Stimulated activated CD4-positive, alpha-beta T cell treated with anti-CD3 and anti-CD28 coated beads, Interleukin-12 subunit alpha, Interleukin-12 subunit beta, amount 100 ng/mL, for 48 hours (primary cell): ENCODE measurements around the gene NYNRIN.

Source experiments
- DNase-seq, 3 donors: peaks; one replicate each; pipeline ENCODE4 v3.0.0-alpha.2; 2020; ENCODE audit warnings: low read depth in 2 of 3, low spot score in 1 of 3

The NYNRIN gene

DNA sequence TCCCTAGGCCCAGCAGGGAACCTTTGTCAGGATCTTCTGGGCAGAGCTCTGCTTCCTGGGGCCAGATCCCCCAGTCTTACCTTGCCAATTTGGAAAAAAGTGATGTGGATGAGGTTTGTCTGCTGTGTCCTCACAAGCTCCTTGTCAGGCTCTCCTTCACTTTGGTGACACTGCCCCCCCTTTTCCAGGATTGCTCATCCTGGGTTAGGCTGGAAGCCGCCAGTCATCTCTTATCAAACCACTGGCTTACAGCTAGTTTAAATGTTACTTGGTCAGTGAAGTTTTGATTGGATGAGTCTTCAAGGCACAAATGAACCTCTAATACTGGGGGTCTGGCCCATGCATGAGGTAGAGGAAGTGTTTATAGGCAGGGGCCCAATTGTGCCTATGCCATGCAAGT lies 15.3 kb downstream of the NYNRIN start:
- no peak for DNase-seq

GRCh38 chr14:24414732-24415420 lies 16.1 kb downstream of the NYNRIN start:
- DNase-seq = no peak

GRCh38 chr14:24415421-24416253 lies 16.8 kb downstream of the NYNRIN start:
- DNase-seq = no peak

- no peak for DNase-seq
These were observed 17.6 kb downstream of the NYNRIN start for GRCh38 chr14:24416254-24416931.

DNA sequence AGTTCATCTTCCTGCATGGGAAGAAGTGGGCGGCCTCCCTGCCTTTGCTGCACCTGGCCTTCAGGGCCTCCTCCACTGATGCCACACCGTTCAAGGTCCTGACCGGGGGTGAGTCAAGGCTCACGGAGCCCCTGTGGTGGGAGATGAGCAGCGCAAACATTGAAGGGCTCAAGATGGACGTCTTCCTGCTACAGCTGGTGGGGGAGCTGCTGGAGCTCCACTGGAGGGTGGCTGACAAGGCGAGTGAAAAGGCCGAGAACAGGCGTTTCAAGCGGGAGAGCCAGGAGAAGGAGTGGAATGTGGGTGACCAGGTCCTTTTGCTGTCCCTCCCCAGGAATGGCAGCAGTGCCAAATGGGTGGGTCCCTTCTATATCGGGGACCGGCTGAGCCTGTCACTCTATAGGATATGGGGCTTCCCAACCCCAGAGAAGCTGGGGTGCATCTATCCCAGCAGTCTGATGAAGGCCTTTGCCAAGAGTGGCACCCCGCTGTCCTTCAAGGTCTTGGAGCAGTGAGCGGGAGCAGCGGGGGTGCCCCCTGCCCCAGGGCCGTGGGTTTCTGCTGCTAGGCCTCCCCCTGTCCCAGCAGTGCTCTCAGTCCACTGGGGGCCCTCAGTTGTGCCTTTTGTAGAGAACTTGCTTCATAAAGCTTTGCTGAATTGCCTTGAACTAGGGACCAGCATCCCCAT lies 18.3 kb downstream of the NYNRIN start:
- DNase-seq = no peak

- DNase-seq = no peak
These were observed 19.2 kb downstream of the NYNRIN start for GRCh38 chr14:24417832-24418491.

DNA sequence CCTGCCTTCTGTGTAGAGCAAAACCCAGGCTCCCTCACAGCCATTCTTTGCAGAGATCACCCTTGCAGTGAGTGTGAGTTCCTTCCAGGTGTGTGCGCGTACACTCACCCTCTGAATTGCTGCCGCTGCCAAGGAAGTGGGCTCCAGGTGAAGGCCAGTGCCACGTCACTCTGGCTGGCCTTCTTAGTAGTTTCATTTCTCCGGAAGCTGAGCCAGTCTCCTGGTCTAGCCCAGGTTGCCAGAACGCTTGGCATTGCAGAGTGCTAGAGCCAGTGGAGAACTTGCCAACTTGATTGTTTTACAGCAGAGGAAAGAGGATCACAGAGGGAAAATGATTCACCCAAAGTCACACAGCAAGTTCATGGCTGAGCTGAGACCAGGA lies 19.7 kb downstream of the NYNRIN start:
- no peak for DNase-seq

- no peak for DNase-seq
These were observed 23.5 kb downstream of the NYNRIN start for GRCh38 chr14:24422261-24422660.

DNA sequence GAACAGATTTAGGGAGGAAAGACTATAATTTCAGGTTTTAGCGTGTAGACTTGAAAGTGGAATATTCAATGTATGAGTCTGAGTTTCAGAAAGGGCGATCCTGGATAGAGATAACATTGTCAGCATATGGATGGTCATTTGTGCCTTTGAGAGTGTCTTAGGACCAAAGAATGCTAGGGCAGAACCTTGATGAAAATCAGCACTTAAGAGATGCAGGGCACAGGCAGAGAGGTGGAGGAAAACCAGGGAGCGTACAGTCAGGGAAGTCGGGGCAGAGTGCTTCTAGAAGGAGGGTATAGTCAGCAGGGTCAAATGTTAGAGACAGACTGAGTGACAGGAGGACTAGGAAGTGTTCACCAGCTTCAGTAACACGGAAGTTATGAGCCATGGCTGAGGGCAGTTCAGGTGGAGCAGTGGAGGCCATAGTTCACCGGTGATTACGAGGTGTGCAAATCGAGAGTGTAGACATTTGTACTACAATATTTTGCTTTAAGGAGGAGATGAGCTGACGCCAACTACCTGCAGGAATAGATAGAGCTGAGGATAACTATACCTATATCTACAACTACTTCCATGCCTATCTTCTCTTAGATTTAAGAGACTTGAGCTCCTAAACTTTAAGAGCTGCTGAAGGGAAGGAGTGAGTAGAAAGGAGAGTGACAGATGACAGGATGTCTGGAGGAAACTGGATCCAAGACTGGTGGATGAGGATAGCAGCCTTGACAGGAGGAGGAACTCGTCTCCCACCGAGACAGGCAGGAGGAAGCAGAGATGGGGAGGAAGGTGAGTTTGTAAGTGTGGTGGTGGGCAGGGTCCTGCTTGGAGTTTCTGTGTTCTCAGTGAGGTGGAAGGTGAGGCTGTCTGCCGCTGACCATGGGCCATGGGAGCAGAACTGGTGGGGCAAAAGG lies 24.1 kb downstream of the NYNRIN start:
- DNase-seq = no peak

GRCh38 chr14:24425704-24426103 lies 26.9 kb downstream of the NYNRIN start:
- no peak for DNase-seq

DNA sequence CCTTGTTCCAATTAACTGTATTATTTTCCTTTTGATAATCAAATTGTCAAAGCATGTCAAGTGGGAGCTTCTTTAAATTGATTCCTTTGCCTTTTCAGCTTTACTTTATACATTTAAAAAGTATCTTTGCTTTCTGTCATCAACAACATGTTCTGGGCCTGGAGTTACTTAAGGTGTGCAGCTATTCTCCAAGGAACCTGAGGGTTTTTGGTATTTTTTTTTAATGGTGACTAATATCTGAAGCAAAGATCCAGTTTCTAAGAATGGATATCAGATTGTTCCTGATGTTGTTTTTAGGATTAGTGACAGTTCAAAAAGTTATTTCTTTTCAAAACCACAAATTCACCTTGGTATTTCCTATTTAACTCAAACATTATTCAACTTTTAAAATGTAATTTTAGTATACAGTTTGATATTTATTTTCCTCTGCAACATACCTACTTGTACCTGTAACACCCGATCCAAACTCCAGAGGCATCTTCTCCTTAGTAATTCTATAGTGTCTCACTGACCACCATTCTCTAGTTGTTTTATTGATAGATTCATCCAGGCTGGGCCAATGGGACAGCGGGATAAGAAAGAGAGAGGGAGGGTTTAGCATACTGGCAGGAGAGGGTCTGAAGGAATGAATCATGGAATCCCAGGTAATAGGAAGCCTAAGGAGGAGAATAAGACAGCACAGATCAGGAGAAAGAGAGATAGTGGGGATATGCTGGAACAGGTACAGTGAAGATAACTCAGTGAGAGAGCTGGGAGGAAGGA lies 27.5 kb downstream of the NYNRIN start:
- no peak for DNase-seq

DNA sequence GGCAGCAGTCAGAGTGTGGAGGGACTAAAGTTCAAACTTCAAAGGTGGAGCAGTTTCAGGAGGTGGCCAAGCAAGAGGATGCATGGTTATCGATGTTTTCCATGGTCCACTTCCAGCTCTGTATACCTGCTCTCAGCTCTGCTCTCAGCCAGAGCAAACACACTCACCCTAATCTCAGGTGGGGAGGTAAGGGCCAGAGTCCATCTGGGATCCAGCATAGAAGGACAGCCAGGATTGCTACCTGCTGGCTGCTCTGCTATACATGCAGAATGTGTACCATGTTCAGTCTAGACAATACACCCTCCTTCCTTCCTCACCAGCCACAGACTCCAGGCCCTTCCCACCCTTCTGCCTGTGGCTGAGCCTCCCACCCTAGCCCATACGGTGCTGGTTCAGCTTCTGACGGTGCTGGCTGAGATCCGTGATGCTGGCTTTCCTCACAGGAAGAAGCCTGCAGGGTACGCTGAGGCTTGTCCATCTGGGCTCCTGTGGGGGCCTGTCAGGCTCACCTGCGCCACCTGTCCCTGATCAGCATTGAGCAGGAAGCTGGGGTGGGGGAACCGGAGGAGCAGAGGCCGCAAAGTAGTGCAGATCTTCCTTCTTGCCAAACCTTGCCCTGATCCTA lies 28.2 kb downstream of the NYNRIN start:
- DNase-seq = no peak

DNA sequence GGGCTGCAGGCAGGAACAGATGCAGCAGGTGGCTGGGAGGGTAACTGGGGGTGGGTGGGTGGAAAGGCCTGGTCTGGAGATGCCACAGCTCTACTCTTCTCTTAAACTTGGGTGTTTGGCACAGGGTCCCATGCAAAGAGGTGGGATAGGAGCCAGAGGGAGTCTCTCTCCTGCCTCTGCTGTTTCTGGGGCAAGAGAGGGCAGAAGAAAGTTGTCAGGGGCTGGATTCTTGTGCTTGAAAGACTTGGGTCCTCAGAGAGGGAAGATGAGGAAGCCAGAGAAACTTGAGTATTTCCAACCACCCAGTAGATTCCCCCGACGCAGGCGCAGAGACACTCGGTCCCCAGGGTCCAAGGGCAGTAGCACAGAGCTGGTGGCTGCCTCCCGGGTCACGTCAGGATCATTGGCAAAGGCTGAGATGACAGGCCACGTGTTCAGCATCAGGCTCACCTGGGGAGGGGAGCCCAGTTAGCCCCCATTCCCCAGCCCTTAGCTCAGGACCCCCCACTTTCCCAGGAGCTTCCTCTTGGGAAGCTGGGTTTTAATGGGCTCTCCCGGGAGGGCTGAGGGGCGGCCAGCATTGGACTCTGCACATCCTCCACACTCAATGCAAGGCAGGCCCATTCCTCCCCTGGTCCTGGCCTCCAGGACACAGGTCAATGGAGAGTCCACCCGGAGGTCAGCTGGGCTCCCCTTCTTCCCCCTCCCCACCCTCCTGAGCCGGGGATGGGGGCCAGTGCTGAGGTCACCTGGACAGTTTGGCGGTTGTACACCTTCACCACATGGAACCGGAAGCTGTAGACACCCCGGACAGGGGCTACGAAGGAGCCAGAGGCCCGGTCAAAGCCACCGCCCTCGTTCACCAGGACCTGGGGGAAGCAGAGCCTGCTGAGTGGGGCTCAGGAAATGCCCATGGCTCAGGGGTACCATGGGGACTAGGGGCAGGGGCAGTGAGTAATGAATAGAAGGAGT lies 29.0 kb downstream of the NYNRIN start:
- no peak for DNase-seq

- no peak for DNase-seq
These were observed 30.0 kb downstream of the NYNRIN start for GRCh38 chr14:24428628-24429394.

DNA sequence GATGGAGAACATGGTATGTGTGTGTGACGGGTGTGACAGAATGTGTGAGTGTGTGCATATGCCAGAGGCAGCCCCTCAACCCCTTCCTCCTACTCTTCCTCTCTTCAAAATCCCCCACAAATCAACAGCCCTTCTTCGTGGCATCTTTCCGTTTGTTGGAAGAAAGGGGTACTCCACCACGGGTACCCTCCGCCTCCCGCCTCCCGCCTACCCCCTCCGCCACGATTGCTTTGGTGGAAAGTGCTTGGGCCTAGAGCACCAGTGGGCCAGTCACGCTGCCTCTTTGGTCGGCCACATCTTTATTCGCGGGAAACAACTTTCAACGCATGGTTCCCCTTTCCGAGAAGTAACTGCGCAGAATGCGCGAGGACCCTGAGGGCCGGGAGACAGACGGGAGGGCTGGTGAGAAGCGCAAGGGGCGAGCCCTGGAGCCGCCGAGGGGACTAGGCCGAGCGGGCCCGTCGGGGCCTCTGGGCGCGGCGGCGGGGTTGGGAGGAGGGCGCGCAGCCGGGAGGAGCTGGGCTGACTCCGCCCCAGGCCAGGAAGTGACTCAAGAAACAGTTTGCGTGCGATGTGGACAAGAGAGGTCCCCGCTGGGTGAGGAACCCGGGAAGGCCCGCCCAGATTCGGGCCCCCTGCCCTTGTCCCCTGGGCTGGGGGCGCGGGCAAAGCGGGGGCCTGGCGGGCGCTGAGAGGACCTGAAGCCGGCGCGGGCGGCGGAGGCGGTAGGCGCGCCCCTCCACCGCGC lies 30.8 kb downstream of the NYNRIN start, which contains the start of the genes CBLN3 and KHNYN:
Gene CBLN3, minus strand, starts transcription at position 274 of the 748 bp plus-strand sequence. CDS start 614 bp downstream, outside the sequence.
Gene KHNYN, plus strand, starts transcription at position 560 of the 748 bp plus-strand sequence. CDS start 777 bp downstream, outside the sequence.
- DNase-seq = peak; percentile 75 to 85 (median 76)
